Psoas muscle (tissue), 8 donors: ENCODE results near the gene MATN1. TPM values are rescaled to one million over a fixed set of nuclear protein-coding genes. Genes with fewer than 3 reads are reported as not detected.

ENCODE experiments used
- ATAC-seq, 4 donors: fragments of 200-7000 bp; cut with Tn5 transposase; one replicate each; pipeline ENCODE4 v1.9.1; 2020; ENCODE audit warnings: moderate library complexity in 3 of 4, mild to moderate bottlenecking in 2 of 4
- DNase-seq, 2 donors: peaks; one replicate each; pipeline ENCODE4 v3.0.0-alpha.2; 2020
- H3K27ac ChIP-seq: fragments of 200-600 bp; one replicate; pipeline ENCODE4 v1.8.0; 2022
- H3K27me3 ChIP-seq, 3 donors: fragments of 200-600 bp in 1 of 3; one replicate each; pipeline versions ENCODE4 v1.6.1 to v1.8.0; 2013 to 2022; ENCODE audit warnings: low read length in 2 of 3, mild to moderate bottlenecking in 2 of 3, moderate library complexity in 1 of 3; ENCODE audit not compliant: insufficient read depth in 3 of 3
- H3K36me3 ChIP-seq, 2 donors: fragments of 200-600 bp in 1 of 2; one replicate each; pipeline versions ENCODE4 v1.6.1 to v1.8.0; 2013 to 2022; ENCODE audit warnings: low read depth in 1 of 2, mild to moderate bottlenecking in 1 of 2, moderate library complexity in 1 of 2; ENCODE audit not compliant: insufficient read depth in 1 of 2
- H3K4me1 ChIP-seq: fragments of 200-600 bp; one replicate; pipeline ENCODE4 v1.8.0; 2022
- H3K4me3 ChIP-seq: fragments of 200-600 bp; one replicate; pipeline ENCODE4 v1.8.0; 2022; ENCODE audit warnings: mild to moderate bottlenecking
- H3K9me3 ChIP-seq: fragments of 200-600 bp; one replicate; pipeline ENCODE4 v1.8.0; 2022
- WGBS, 3 donors: extraction: QIAGEN DNeasy Blood & Tissue Kit; methylation state at CpG; one replicate each; pipeline versions ENCODE4 v1.1.6 to v1.1.7; 2013; 5-methylcytosine and 5-hydroxymethylcytosine counted together
- intact Hi-C, 2 donors: fragments of 100-400 bp; cut with DNase I; formaldehyde crosslinking; loops; one replicate each; pipeline versions ENCODE4 v1.11.0 to v1.14.2; 2022
- polyA plus RNA-seq, 3 donors: library from polyadenylated mRNA; stranded (reverse); fragments of 200-250 nt; gene quantifications; one replicate each; pipeline ENCODE4 v1.2.3, GENCODE V29; 2013
- total RNA-seq, 4 donors: library from RNA; stranded (reverse); fragmentation: NEBNext Ultra II Directional in 2 of 4; extraction: Animal tissue kit (Norgen Biotek cat#: 25700) in 2 of 4; gene quantifications; one replicate each; pipeline versions ENCODE4 v1.2.1 to v1.2.4, GENCODE V29; 2021 to 2023
- TF ChIP-seq, protein P1 (sequence below): fragments of 200-600 bp; IDR thresholded peaks from one replicate; pipeline ENCODE4 v1.8.0; 2022; ENCODE audit warnings: antibody characterized with exemption
- donor health status: healthy with polysubstance abuse.
- donor health status: DM: no; HTN: no; CAD: no; lungs with moderate emphysema.
- donor health status: Bipolar disorder and iron deficiency.
- donor health status: healthy.
- donor health status: DM: yes; HTN: yes; CAD: no.
- donor health status: DM: no; HTN: no; CAD: no.
- donor health status: DM: no; HTN: no; CAD: no.
- donor health status: DM: yes; HTN: yes; CAD: no.

MATN1 gene
- total and polyA plus RNA-seq, 7 donors = 0.03 to 0.07 (median 0.04) TPM; not detected in 4

DNA sequence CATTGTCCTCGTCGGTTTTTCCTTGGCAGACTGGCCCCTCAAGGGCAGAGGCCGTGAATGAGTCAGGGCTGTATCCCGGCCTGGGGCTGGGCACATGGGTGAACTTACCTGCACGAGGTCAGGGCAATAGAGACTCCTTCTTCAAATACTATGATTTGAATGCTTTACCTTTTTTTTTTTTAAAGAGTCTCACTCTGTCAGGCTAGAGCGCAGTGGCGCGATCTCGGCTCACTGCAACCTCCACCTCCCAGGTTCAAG is 29.2 kb upstream of the MATN1 start:
- Histone ChIP-seq H3K36me3 (no peaks in the 10 kb centered on the region), H3K4me3 (no peak overlapping the region), H3K27me3 (peaks cover 0 to 2% (median 0%) of the 10 kb centered on the region in 3 donors), H3K9me3 (no peaks in the 10 kb centered on the region), H3K27ac (no peak overlapping the region), H3K4me1 (peaks cover 7% of the 10 kb centered on the region)
- ATAC-seq = no peak
- DNase-seq = no peak
- TF ChIP-seq, protein P1, sequence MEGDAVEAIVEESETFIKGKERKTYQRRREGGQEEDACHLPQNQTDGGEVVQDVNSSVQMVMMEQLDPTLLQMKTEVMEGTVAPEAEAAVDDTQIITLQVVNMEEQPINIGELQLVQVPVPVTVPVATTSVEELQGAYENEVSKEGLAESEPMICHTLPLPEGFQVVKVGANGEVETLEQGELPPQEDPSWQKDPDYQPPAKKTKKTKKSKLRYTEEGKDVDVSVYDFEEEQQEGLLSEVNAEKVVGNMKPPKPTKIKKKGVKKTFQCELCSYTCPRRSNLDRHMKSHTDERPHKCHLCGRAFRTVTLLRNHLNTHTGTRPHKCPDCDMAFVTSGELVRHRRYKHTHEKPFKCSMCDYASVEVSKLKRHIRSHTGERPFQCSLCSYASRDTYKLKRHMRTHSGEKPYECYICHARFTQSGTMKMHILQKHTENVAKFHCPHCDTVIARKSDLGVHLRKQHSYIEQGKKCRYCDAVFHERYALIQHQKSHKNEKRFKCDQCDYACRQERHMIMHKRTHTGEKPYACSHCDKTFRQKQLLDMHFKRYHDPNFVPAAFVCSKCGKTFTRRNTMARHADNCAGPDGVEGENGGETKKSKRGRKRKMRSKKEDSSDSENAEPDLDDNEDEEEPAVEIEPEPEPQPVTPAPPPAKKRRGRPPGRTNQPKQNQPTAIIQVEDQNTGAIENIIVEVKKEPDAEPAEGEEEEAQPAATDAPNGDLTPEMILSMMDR = no peak
- intact Hi-C loops = no loop called here
- 73 to 88% (median 81%) methylated on average over 9 of the region's 9 CpGs for WGBS, 3 donors

DNA sequence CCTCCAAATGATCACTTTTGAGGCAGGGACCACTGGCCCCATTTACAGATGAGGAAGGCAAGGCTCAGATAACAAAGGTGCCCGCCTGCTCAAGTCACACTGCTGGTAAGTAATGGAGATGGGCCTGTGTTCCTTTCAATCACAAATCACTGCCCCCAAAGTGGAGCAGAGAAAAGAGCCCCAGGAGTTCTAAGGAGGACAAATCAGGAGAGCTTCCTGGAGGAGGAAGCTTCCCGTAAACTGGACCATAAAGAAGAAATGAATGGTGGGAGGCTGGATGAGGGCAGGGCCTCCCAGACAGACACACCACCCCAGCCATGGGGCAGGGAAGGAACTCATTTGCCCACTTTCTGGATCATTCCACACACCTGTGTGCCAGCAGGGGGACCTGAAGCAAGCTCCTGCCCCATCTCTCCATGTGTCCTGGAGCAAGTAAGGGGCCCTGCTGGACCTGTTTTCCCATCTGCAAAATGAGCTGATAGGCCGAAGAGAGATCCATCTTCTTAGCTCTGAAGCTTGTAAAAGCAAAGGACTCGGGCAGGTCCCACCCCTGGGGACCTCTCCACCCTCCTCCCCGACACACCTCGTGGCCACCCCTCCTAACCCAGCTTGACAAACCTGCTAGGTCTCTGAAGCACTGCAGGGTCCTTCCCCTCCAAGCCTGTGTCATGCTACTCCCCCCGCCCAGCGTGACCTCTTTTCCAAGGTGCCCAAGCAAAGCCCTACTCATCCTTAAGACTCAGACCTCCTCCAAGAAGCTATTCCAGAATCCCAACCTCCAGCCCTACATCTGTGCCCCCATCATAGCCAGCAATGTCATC is 28.7 kb upstream of the MATN1 start:
- intact Hi-C loops = no loop called here
- peaks cover 0 to 2% (median 0%) of the 10 kb centered on the region in 3 donors for H3K27me3 ChIP-seq
- TF ChIP-seq, protein P1 = no peak
- no peak for DNase-seq
- no peak for ATAC-seq
- WGBS, 3 donors = 92 to 96% (median 94%) methylated on average over 7 to 8 of the region's 8 CpGs
- H3K4me3 ChIP-seq = no peak overlapping the region
- H3K4me1 ChIP-seq = peaks cover 7% of the 10 kb centered on the region
- no peak overlapping the region for H3K27ac ChIP-seq
- no peaks in the 10 kb centered on the region for H3K9me3 ChIP-seq
- H3K36me3 ChIP-seq = no peaks in the 10 kb centered on the region

DNA sequence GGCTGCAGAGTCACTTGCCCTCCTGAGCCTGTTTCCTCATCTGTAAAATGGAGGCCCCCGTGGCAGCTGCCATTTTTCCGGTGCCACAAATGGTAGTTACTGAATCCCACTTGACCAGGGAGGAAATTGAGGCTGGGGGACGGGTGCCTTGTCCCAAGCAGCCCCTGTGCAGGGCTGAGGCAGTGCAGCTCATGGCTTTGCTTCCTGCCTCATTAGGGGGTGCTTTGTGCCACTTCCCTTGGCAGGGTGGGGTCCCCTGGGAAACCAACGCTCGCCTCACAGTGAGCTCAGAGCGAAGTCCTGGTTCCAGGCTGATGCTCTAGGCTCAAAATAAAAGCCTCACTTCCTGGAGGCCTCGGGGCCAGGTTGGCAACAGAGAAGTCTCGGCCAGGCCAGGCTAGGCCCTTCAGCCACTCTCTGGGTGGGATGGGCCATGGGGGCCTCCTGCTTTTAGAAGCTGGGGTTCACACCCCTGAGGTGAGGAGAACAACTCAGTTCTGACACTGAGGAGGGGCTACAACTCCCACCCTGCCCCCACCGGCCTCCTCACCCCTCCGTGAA is 27.4 kb upstream of the MATN1 start:
- Histone ChIP-seq H3K27me3 (peaks cover 0 to 2% (median 0%) of the 10 kb centered on the region in 3 donors), H3K4me3 (no peak overlapping the region), H3K27ac (no peak overlapping the region), H3K4me1 (no peaks in the 10 kb centered on the region), H3K9me3 (no peaks in the 10 kb centered on the region), H3K36me3 (no peaks in the 10 kb centered on the region)
- TF ChIP-seq, protein P1 = no peak
- no peak for ATAC-seq
- no peak for DNase-seq
- 75 to 77% (median 75%) methylated on average over 10 of the region's 10 CpGs for WGBS, 3 donors
- intact Hi-C loops = no loop called here

DNA sequence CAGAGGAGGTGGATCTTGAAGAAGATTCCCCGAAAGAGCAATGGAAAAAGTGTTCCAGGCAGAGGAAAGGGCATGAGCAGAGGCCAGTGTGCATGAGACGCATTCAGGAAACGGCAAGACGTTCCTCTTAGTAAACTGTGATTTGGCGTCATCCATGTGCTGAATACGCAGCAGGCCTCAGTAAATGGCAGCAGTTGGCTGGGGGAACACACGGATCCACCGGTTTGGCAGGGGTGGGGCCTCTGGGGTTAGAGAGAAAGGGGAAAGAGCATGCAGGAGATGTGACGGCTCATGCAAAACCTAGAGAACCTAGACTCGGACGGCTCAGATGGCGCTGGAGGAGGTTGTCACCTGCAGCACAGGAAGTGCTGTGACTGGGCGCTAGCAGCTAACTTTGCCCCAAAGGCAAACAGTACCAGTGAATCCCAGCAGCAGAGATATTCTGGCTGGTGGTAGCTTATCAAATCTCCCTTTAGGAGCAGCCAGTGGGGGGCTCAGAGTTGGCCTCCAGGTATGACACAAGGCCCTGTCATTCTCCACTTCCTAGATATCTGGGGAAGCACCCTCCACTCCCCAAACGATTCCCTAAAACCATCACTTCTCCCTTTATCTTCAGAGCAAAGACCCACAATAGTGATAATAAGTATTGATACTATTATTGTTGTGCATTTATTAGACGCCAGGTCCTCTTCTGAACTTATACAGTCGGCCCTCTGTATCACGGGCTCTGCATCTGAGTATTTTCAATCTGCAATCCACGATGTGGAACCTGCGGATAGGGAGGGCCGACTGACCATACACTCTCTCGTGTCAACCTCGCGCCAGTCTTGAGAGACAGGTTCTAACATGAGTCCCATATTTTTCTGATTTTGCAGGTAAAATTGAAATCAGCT is 26.6 kb upstream of the MATN1 start:
- Histone ChIP-seq H3K9me3 (no peaks in the 10 kb centered on the region), H3K4me3 (no peak overlapping the region), H3K27me3 (peaks cover 0 to 2% (median 0%) of the 10 kb centered on the region in 3 donors), H3K27ac (no peak overlapping the region), H3K36me3 (no peaks in the 10 kb centered on the region), H3K4me1 (no peaks in the 10 kb centered on the region)
- WGBS, 3 donors = 85 to 89% (median 88%) methylated on average over 23 of the region's 23 CpGs
- intact Hi-C loops = no loop called here
- ATAC-seq = no peak
- TF ChIP-seq, protein P1 = no peak
- DNase-seq = no peak
